Muscle layer of colon (tissue), 2 donors: ENCODE measurements around the gene SIDT1.

Experiments used
- H3K27ac ChIP-seq: one replicate; pipeline ENCODE4 v1.7.0; 2013; ENCODE audit warnings: low read depth, mild to moderate bottlenecking, low read length, moderate library complexity
- H3K27me3 ChIP-seq, 2 donors: one replicate each; pipeline ENCODE4 v1.7.0; 2013; ENCODE audit warnings: low read length in 2 of 2, mild to moderate bottlenecking in 2 of 2; ENCODE audit not compliant: insufficient read depth in 2 of 2, control insufficient read depth in 1 of 2
- H3K36me3 ChIP-seq: one replicate; pipeline ENCODE4 v1.7.0; 2013; ENCODE audit warnings: mild to moderate bottlenecking, low read length; ENCODE audit not compliant: insufficient read depth
- H3K4me1 ChIP-seq: one replicate; pipeline ENCODE4 v1.7.0; 2013; ENCODE audit warnings: mild to moderate bottlenecking, low read length; ENCODE audit not compliant: insufficient read depth
- H3K4me3 ChIP-seq, 2 donors: one replicate each; pipeline ENCODE4 v1.7.0; 2013; ENCODE audit warnings: low read length in 2 of 2, low read depth in 1 of 2, mild to moderate bottlenecking in 1 of 2, moderate library complexity in 1 of 2
- H3K9ac ChIP-seq: one replicate; pipeline ENCODE4 v1.7.0; 2013; ENCODE audit warnings: low read length
- H3K9me3 ChIP-seq: one replicate; pipeline ENCODE4 v1.7.0; 2013; ENCODE audit warnings: mild to moderate bottlenecking, low read length
- donor health status: abdominal sarcoma.
- donor health status: Adenocarcinoma of cecum.

Gene SIDT1

DNA sequence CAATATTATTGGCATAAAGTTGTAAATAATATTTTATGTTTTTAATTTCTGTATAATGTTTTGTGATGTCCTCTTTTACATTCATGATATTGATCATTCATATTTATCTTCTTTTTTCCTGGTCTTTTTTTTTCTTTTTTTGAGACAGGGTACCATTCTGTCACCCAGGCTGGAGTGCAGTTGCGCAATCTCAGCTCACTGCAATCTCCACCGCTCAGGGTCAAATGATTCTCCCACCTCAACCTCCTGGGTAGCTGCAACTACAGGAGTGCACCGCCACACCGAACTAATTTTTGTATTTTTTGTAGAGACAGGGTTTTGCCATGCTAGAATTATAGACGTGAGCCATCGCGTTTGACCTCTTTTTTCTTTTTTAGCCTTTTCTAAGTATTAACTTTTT is 111.2 kb downstream of the SIDT1 start:
- Histone ChIP-seq H3K9me3 (no peaks in the 10 kb centered on the region), H3K27me3 (no peaks in the 10 kb centered on the region)

DNA sequence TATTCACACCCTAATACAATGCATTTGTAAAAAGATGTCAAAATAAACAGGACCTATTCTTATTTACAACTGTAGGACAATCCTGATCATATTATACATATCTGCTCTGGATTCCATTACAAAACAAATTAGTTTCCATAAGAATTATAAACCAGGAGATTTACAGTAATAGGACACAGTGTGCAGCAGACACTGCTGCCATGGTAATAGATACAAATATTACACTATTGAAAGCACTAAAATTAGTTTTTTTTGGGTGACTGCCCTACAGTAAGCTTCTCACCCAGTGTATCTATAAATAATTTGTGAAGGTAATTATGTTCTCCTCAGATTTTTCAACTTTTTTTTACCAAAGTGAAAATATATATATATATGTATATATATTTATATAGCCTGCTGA is 116.2 kb downstream of the SIDT1 start:
- Histone ChIP-seq H3K27me3 (no peaks in the 10 kb centered on the region), H3K4me3 (no peak overlapping the region), H3K9ac (no peak overlapping the region), H3K27ac (no peak overlapping the region), H3K36me3 (no peaks in the 10 kb centered on the region), H3K4me1 (peaks cover 9% of the 10 kb centered on the region), H3K9me3 (no peaks in the 10 kb centered on the region)

More for the DNA sequence above, 111.2 kb downstream of the SIDT1 start:
- no peaks in the 10 kb centered on the region for H3K4me1 ChIP-seq
- H3K27ac ChIP-seq: no peak overlapping the region
- no peak overlapping the region for H3K4me3 ChIP-seq
- H3K9ac ChIP-seq: no peak overlapping the region
- H3K36me3 ChIP-seq: no peaks in the 10 kb centered on the region

DNA sequence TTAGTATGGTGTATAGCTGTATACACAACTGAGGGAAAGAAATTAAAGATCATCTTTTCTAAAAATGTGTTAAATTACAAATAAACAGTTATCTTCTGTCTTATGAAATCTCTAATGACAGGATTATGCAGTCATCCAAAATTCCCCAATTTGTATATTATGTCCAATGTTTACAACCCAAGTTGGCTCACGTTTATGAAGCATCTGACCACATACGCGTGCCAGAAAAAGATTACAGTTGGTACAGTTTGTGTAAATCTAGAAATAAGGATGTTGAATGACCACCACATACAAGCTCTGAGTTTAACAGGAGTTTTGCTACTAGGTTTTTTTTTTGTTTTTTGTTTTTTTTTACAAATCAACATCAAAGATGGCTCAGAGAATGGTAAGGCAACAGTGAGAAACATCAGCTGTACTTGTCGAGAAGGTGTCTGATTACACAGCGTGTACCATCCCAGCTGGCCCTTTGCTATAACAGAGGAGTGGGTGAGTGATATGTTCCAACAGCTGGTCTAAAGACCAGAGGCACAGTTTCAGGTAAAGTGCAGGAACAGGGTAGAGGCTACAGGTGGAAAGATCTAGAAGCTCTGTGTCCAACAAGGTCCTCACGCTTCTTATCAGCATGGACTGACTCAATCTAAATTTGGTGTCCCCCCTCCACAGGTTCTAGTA is 117.0 kb downstream of the SIDT1 start:
- Histone ChIP-seq H3K27ac (no peak overlapping the region), H3K27me3 (no peaks in the 10 kb centered on the region), H3K9ac (no peak overlapping the region), H3K9me3 (no peaks in the 10 kb centered on the region), H3K4me3 (no peak overlapping the region), H3K36me3 (no peaks in the 10 kb centered on the region), H3K4me1 (peaks cover 11% of the 10 kb centered on the region)

DNA sequence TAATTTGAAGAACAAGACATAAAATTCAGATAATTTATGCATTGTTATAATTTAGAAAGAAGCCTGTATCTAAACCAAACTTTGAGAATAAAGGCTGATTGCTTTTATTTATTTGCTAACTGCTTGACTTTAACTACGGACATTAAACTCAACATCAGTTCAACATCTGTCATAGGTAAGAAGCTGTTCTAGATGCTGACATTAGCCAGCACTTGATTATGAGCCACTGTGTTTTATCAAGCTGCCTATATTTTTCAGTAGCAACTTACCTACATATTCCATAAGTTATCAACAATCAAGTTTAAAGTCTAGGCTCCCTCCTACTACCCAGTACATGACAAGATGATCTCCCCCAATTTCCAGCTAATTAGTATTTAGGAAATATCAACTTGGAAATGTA is 122.0 kb downstream of the SIDT1 start:
- H3K4me1 ChIP-seq: peaks cover 15% of the 10 kb centered on the region
- H3K9me3 ChIP-seq: no peaks in the 10 kb centered on the region
- no peaks in the 10 kb centered on the region for H3K36me3 ChIP-seq
- H3K27ac ChIP-seq: no peak overlapping the region
- H3K4me3 ChIP-seq: no peak overlapping the region
- H3K27me3 ChIP-seq: no peaks in the 10 kb centered on the region
- H3K9ac ChIP-seq: no peak overlapping the region

DNA sequence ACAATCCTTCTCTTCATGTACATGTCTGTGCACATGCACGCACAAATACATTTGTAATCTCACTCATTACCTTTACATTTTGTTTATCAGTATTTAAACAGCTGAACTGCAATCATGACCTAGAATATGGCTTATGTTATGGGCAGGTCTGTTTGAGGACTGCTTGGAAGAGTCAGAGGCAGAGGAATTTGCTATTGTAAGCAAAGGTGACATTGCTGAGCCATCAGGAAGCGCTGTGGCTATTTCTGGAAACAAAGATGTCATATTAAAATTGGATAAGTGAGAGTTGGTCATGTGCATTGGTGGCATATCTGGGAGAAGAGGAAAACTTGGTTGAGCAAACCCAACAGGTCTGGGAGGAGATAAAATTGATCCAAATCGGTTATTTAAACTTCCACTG is 122.5 kb downstream of the SIDT1 start:
- H3K27me3 ChIP-seq: no peaks in the 10 kb centered on the region
- no peak overlapping the region for H3K27ac ChIP-seq
- no peak overlapping the region for H3K9ac ChIP-seq
- H3K4me1 ChIP-seq: peaks cover 14% of the 10 kb centered on the region
- no peaks in the 10 kb centered on the region for H3K36me3 ChIP-seq
- no peaks in the 10 kb centered on the region for H3K9me3 ChIP-seq
- H3K4me3 ChIP-seq: no peak overlapping the region

DNA sequence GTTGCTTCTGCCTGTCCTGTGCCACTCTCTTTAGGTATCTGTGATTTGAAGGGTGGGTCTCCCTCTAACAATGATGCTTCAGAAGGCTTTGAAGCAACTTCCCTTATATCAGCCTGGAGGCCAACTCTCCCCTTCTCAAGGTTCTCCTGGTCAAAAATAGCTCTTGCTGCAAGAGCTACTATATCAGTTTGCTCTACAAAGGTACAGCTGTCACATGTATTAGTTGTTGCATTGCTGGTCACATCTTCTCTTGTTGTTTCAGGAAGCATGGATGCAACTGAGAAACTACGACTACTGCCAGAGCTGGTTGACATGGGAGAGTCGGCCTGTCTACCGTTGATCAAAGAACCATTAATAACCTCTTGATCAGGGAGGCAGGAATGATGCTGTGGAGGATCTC is 125.8 kb downstream of the SIDT1 start:
- Histone ChIP-seq H3K27me3 (no peaks in the 10 kb centered on the region), H3K36me3 (peaks cover 8% of the 10 kb centered on the region), H3K27ac (no peak overlapping the region), H3K9me3 (no peaks in the 10 kb centered on the region), H3K9ac (no peak overlapping the region), H3K4me3 (no peak overlapping the region), H3K4me1 (peaks cover 45% of the 10 kb centered on the region)

DNA sequence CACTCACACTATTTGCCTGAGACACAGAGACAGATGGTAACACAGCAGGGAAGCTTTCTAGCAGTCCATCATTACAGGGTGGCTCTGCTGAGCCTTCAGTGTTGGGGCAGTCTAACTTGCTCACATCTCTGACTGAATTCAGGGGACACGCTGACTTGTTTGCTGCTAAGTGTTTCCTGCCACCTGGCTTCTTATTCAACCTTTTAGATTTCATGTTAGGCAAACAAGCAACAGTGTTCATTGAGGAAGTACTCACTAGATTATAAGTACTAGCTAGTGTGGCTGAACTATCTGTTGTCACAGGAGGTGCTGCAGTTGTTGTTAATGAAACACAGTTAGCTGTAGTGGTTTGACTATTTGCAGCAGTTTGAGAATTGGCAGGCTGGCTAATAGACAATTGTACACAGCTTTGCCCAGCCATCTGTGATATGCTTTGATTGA is 126.8 kb downstream of the SIDT1 start:
- no peak overlapping the region for H3K27ac ChIP-seq

DNA sequence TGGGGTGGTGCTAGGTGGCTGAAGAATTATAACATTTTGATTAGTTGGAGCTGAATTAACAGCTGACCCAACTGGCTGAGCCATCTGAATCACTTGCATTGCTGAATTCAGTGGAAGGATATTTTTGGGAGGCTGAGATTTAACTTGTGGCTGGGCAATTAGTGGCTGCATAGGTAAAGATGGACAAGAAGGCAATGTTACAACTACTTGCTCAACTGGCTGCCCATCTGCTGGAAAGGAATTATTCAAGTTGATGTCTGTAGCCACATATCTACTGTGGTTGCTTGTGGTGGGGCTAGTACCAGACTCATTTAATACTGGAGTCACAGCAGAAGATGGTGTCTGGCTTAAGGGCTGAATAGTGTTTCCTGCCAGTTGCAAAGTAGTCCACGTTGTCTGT is 127.6 kb downstream of the SIDT1 start:
- H3K9ac ChIP-seq: no peak overlapping the region
- H3K27me3 ChIP-seq: no peaks in the 10 kb centered on the region
- peak overlapping the region; percentile 35 for H3K27ac ChIP-seq
- peaks cover 40% of the 10 kb centered on the region for H3K4me1 ChIP-seq
- H3K9me3 ChIP-seq: no peaks in the 10 kb centered on the region
- peaks cover 14% of the 10 kb centered on the region for H3K36me3 ChIP-seq
- no peak overlapping the region for H3K4me3 ChIP-seq

More for the DNA sequence above, 126.8 kb downstream of the SIDT1 start:
- no peak overlapping the region for H3K4me3 ChIP-seq
- no peak overlapping the region for H3K9ac ChIP-seq
- no peaks in the 10 kb centered on the region for H3K9me3 ChIP-seq
- peaks cover 8% of the 10 kb centered on the region for H3K36me3 ChIP-seq
- no peaks in the 10 kb centered on the region for H3K27me3 ChIP-seq
- peaks cover 49% of the 10 kb centered on the region for H3K4me1 ChIP-seq

DNA sequence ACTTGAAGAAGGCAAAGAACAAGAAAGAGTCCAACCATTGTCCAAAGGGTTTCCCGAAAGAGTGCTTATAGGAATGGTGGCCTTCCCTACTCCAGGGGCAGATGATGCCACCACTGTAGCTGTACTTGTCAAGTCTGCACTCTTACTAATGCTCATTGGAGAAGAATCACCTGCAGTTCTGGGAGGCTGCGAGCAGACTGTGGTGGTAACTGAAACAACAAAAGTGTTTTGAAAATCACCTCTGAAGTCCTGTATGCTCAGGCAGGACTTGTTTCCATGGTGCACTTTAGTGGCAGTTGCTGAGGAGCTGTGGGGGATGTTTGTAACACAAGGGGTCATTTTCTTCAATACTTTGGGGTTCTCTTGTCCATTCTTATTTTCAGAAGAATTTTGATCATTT is 128.1 kb downstream of the SIDT1 start:
- no peaks in the 10 kb centered on the region for H3K27me3 ChIP-seq
- peak overlapping the region; percentile 35 for H3K27ac ChIP-seq
- H3K4me1 ChIP-seq: peaks cover 37% of the 10 kb centered on the region
- H3K9me3 ChIP-seq: no peaks in the 10 kb centered on the region
- no peak overlapping the region for H3K9ac ChIP-seq
- H3K36me3 ChIP-seq: peaks cover 16% of the 10 kb centered on the region
- no peak overlapping the region for H3K4me3 ChIP-seq

DNA sequence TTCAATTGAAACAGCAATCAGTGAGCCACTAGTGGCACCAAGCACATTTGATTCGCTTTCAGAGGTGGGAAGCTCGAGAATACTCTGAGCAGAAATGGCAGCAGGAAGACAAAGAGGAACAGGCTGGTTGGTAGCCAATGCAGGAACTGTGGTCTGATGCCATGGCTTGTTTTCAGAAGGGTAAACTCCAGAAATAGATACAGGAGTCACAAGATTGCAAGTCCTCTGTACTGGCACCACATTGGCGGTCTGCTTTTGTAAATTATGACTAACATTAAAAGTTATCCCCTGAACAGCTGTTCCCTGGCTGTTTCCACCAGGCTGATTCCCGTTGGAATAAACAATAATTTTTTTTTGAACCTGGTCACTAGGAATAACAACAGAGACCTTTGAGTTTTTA is 128.5 kb downstream of the SIDT1 start:
- no peaks in the 10 kb centered on the region for H3K27me3 ChIP-seq
- H3K27ac ChIP-seq: peak overlapping the region; percentile 35
- H3K9me3 ChIP-seq: no peaks in the 10 kb centered on the region
- H3K9ac ChIP-seq: no peak overlapping the region
- H3K36me3 ChIP-seq: peaks cover 16% of the 10 kb centered on the region
- peaks cover 37% of the 10 kb centered on the region for H3K4me1 ChIP-seq
- H3K4me3 ChIP-seq: no peak overlapping the region

DNA sequence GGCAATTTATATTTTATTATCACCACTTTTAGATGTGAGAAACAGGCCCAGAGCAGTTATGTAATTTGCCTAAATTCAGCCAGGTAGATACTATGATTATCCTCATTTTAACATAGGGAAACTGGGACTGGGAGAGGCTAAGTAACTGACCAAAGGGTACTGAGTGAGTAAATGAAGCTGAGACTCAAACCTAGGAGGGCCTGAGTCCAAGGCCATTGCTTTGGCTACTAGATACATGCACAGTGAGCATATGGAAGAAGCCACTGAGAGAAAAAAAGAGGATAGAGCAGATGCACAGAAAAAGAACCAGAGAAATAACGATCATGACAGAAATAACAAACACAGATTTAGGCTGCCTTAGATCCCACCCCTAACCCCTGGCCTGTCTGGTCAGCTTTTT is 130.5 kb downstream of the SIDT1 start:
- Histone ChIP-seq H3K27ac (no peak overlapping the region), H3K4me3 (no peak overlapping the region), H3K36me3 (peaks cover 16% of the 10 kb centered on the region), H3K9me3 (no peaks in the 10 kb centered on the region), H3K27me3 (no peaks in the 10 kb centered on the region), H3K9ac (no peak overlapping the region), H3K4me1 (peaks cover 37% of the 10 kb centered on the region)

DNA sequence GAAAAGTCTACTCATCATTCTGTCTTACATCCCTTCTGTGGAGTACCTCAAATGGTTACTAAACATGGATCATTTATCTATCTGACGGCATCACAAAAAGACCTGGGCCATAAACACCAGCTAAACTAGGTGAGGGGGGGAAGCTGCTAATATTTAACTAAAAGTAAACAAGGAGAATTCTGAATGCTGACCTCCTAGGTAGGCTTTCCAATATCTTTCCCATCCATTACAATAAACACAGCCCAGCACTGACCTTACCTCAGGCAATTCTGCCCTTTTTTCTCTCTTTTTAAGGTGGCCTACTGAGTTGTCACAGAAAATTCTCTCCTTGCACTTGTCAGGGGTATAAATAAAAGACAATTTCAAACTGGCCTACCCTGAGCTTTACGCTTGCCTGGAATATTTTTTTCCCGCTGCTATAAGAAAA is 131.0 kb downstream of the SIDT1 start:
- Histone ChIP-seq H3K9me3 (no peaks in the 10 kb centered on the region), H3K9ac (no peak overlapping the region), H3K27ac (no peak overlapping the region), H3K4me1 (peaks cover 37% of the 10 kb centered on the region), H3K27me3 (no peaks in the 10 kb centered on the region), H3K36me3 (peaks cover 16% of the 10 kb centered on the region), H3K4me3 (no peak overlapping the region)
